GM11168 (cell line): ENCODE measurements around the gene LMNA.
"Not testable (repeated sequence)": the region's sequence is repeated elsewhere in the genome, so short reads cannot be mapped to it uniquely, and the experiment has no call there.

Experiments
- in situ Hi-C: fragments of 300-500 bp; cut with MboI; formaldehyde crosslinking; loops from one replicate; pipeline ENCODE4 v1.12.0; 2022; ENCODE audit warnings: low sequenced_read_pairs; ENCODE audit not compliant: unreplicated experiment

The LMNA gene

DNA sequence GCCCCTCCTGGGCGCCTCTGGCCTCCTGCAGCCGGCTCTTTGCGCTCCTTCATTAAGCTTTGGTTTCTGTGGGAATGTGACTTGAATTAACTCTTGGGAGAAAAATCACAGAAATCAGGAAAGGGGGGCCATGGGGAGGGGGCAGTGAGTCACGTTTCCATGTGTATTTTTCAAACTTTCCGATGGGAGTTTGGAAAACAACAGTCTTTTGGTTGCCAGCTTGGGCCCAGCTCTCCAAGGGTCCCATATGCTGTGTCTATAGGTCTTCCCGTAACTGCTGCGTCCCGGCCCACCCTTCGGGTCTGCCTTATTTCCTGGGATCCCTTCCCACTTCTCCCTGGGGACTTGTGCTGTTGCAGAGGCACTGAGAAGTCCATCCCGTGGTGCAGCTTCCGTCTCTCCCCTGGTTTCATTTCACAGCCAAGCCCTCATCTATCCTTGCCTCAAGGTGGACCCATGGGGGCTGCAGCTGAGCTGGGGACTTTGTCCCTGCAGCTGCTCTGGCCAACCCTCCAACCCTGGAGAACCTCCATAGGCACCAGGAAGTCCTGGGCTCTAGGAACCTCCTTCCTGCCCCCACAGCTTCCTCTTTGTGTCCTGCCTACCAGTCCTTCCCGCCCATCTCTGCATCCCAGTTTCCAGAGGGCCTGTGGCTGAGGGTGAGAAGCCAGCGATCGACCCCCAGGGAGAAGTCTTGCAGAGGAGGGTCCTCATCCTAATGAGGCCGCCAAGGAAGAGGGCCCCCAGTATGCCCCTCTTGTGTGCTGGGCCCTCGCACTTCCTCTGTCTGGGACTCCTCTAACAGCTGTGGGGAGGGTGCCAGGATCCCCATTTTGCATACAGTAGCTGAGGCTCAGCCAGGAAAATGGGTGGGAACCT is 11.6 kb upstream of the LMNA start:
- in situ Hi-C loops, result no loop called here

DNA sequence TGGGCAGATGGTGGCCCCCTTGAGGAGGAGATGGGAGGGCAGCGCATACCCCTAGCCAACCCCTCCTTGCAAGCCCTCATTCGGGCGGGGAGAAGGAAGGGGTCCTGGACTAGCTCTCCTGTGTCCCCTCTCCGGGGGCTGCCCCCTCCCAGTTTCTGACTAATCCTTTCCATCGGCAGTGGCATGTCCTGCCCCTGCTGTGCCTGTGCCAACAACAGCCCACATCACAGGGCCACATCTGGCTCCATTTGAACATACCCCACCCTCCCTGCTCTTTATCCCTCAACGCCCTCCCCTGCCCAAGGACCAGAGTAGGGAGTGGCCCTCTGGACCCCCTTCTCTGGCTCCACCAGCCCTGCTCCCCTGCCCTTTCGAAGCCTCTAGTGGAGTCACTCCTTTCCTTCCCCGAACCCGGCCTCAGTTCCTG is 11.0 kb upstream of the LMNA start:
- in situ Hi-C loops, result no loop called here

DNA sequence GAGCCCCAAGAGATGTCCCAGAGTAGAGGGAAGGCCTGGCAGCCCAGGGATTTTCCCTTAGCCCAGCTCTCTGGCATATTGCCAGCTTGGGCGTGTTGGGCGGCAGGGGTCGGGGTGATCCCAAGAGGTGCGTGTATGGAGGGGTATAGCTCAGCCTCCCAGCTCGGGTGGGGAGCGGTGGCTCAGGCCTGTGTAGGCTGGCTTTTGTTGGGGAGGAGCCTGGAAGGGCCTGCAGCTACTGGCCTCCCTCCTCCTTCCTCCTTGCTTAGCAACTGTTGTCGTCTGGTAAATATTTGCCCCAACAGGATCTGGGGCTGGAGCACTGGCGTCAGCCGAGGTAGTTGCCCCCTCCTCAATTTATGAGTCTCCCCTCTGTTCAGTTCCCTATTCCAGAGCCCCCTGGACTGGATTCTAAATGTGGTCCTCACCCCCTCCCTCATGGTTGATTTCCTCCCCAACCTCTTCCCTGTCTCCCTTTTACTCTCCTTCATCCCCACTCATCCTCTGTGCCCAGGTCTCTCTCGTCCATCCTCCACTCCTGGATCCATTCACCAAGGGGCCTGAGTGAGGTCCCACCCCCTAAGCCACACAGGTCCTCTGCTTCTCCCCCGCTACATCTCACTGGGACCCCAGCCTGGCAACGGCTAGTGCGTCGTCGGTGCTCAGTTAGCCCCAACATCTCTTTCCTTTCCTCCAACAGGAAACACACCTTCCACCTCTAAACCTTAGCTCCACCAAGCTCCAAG is 10.3 kb upstream of the LMNA start:
- in situ Hi-C loops, result no loop called here

DNA sequence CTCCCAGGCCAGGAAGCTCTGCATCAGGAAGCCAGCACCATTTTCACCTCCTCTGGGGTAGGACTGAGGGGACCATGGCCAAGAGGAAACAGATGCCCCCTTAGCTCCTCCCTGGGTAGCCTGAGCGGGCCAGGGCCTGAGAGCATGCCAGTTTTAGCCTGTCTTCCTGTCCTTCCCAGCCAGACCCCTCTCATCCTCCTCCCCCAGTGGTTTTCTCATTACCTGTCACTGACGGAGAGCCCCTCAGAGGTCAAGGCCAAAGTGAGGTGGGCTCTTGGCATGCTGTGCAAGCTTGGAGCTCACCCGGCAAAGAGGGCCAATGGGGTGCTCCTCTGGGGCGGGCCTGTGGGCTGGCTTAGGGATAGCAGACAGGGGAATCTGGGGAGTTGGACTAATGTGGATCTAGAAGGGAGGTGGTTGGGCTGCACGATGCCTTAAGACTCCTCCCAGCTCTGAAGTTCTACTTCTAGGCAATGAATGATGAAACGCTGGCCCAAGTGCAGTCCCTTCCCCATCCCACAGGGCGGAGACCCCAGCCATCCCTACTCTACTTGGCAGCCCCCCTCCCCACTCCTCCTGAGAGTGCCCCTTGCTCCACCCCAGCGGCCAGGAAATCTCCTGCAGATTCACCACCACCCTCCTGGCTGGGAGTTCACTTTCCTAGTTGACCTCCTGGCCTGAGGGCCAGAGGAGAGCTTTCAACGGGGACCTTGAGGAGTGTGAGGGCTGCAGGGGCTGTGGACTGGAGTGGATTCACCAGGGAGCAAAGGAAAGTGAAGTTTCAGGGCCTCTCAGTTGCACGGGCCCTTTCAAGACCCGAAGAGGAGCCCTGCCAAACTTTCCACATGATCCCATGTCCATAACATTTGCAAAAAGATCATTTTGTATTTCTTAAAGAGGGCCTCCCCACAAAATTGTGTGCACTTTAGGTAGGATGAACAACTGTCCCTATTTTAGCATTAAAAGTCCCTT is 9.4 kb upstream of the LMNA start:
- in situ Hi-C loops, result no loop called here

DNA sequence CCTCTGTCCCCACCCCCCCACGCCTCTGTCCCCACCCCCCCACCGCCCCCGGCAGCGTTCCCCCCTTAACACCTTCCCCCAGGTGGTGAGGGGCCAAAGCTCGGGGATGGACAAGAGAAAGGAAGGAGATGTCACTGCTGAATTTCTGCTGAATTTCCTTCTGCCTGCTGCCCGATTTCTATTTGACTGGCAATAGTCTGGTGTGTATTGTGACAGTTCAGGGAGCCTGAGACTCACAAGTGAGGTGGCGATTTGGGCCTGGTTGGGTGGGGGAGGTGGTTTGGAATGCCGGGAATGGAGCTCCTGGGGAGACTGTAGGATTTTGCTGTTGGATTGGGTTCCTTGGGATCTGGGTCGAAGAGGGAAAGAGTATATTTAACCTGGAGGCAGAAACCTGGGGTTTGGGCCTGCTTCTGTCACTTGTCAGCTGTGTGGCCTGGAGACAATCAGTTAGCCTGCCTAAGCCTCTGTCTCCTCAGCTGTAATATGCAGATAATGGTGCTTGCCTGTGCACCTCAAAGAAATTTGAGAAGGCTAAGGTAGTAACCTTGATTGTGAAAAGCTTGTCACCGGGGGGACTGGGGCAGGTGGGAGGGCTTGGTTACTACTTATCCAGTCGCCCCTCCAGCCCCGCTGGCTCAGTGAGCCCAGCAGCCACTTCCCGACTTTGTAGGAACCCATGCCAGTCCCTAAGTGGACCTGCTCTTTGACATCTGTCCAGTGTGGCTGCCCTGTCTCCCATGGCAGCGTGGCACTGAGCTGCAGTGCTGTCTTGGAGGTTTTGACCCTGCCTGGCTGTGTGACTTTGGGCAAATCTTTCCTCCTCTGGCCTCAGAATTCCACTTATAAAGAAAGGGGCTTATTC is 7.7 kb upstream of the LMNA start:
- in situ Hi-C loops, result no loop called here

DNA sequence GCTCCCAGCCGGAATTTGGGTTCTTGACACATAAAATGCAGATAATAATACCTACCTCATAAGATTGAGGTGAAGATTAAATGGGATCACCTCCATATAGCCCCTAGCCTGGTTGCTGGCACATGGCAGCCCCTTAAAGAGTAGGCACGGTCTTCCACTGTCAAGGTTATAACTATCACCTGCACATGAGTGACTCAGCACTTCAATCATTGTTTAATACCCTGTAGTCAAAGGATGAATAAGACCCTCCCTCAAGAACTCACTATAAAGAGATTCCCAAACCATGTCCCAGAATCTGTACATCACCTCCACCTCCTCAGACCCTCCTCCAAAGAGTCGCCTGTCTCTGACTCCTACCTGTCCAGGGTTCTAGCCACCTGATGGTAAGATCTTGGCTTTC is 6.5 kb upstream of the LMNA start:
- in situ Hi-C loops, result no loop called here

DNA sequence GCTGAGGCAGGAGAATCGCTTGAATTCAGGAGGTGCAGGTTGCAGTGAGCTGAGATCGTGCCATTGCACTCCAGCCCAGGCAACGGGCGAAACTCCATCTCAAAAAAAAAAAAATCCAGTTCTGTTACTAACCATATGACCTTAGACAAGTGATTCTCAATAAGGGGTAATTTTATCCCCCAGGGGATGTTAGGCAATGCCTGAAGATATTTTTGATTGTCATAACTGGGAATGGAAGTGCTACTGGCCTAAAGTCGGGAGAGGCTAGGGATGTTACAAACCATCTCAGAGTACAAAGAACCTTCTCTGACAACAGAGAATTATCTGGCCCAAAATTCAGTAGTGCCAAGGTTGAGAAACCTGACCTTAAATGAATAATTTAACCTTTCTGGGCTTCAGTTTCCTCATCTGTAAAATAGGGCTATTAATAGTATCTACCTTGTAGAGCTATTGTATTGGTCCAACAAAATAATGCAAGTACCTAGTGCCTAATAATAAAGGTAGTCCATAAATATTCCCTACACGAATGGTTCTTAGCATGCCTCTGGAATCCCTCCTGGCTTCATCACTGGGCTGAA is 5.8 kb upstream of the LMNA start:
- in situ Hi-C loops, result no loop called here

DNA sequence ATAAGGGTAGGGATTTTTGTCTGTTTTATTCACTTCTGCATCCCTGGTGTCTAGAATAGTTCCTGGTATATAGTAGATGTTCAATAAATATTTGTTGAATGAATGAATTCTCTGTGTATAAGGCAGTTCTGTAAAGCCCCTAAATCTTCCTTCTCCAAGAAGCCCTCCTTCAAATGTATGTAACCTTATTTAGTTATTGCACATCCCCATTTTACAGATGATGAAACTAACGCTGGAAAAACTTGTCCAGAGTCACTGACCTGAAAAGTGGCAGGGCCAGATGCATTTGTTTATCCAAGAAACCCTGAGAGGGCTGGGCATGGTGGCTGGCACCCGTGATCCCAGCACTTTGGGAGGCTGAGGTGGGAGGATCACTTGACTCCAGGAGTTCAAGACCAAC is 4.3 kb upstream of the LMNA start:
- in situ Hi-C loops, result no loop called here

DNA sequence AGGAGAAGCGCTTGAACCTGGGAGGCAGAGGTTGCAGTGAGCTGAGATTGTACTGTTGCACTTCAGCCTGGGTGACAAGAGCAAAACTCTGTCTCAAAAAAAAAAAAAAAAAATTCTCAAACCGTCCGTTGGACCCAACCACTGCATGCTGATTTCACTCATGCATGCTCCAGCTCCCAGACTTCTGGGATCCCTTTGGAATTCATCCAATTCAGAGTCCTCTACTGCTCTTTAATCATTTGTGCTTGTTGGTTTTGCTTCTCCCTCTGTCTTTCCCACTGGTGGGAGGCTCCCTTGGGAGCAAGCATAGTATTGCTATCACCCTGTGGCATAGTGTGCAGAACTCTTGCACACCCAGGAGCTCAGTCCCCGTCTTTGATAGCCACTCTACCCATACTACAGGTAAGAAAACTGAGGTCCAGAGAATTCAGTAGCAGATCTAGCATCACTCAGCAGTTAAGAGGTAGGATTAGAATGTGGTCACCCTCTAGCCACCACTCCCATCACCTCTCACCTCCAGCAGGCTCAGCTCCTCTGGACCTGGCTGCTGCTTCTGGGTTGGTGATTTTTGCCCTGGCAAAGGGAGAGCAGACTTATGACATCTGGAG is 3.1 kb upstream of the LMNA start:
- in situ Hi-C loops, result no loop called here

DNA sequence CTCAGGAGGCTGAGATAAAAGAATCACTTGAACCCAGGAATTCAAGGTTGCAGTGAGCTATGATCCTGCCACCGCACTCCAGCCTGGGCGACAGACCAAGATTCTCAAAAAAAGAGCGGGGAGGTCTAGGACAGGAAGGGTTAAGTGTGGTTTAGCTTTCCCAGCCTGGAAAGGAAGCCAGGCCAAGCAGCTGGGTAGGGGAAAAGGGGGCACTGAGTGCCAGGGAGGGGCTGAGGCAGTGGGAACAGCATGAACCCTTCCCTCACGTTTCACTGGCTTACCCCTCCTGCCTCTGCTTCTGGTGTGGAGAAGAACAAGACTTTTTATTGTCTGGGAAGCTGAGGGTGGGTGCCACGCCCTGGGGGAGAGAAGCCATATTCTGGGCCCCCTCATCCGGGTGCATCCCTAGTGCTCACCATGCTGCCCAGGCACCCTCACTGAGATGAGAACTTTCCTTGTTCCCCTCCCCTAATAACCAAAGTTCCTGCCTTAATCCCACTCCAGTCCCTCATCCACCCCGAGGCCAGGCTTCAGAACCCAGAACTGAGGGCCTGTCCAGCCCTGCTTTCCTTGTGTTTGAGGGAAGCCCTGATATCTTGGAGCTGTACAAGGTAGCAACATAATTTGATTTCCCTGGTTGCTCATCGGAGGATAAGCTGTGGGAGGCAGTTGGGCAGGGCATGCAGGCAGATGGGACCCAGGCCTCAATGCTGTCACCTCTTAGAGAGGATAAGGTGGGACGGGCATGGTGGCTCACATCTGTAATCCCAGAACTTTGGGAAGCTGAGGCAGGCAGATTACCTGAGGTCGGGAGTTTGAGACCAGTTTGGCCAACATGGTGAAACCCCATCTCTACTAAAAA is 2.0 kb upstream of the LMNA start:
- in situ Hi-C loops, result no loop called here

DNA sequence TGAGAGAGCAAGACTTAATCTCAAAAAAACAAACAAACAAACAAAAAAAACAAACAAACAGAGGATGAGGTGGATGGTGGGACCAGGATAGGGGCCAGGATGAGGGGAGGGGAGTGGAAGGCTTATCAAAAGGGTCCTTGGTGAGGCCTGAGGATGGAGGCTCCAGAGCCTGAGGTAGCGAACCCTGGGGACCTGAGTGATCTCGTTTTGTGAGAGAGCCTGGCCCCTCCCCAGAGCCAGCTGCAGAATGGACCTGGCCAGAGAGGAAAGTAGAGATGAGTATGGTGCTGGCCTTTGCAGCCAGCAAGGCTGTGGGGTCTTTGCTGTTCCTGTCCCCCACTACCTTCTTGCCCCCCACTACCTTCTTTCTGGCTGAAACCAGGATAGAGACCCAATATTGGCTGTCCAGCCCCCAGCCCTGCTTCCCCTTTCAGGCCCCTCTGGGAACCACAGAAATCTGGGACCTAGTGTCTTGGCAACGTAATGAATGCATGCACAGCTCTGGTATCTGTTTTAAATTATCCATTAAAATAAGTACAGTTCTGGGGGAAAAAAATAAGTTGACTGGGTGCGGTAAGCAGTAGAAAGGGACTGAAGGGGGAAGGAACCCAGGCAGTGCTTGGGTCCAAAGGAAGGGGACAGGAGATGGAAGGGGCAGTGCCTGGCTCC is 1.1 kb upstream of the LMNA start:
- in situ Hi-C loops, result no loop called here

DNA sequence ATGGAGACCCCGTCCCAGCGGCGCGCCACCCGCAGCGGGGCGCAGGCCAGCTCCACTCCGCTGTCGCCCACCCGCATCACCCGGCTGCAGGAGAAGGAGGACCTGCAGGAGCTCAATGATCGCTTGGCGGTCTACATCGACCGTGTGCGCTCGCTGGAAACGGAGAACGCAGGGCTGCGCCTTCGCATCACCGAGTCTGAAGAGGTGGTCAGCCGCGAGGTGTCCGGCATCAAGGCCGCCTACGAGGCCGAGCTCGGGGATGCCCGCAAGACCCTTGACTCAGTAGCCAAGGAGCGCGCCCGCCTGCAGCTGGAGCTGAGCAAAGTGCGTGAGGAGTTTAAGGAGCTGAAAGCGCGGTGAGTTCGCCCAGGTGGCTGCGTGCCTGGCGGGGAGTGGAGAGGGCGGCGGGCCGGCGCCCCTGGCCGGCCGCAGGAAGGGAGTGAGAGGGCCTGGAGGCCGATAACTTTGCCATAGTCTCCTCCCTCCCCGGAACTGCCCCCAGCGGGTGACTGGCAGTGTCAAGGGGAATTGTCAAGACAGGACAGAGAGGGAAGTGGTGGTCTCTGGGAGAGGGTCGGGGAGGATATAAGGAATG is 505 bp downstream of the LMNA start:
- in situ Hi-C loops, result no loop called here

DNA sequence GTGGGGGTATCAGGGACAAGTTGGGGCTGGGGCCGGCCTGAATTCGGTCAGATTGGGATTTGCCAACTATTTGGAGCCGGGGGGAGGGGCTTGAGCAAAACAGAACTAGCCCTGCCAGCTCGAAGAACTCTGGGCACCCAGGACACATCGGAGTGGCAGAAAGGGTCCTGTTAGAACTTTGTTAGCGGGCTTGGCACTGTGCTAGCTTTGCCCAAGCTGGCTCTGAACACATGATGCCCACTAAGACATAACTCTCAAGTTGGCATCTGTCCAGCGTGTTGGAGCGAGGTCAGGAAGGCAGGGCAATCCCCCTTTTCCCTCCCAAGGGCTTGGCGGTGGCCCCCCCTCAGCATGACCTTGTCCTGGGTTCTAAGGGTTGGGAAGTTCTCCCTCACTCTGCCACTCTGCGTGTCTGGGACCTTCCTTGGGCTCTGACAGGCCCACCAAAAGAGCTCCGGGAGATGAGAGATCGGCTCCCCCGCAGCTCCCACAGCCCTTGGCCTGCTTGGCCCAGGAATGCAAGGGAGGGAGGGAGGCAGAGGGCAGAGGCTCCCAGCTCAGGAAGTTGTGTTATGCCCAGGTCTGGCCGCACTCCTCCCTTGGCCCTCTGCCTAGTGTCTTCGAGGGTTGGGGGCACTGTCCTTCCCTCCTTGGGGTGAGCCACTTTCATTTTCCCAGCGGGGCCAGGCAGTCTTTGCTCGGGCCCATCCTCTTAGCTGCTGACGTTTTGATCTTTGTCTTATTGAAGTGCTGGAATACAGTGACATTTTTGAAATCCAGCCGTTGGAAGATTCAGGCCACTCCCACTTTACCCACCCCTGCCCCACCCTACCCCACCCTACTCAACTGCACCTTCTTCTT is 1.2 kb downstream of the LMNA start:
- in situ Hi-C loops, result no loop called here

DNA sequence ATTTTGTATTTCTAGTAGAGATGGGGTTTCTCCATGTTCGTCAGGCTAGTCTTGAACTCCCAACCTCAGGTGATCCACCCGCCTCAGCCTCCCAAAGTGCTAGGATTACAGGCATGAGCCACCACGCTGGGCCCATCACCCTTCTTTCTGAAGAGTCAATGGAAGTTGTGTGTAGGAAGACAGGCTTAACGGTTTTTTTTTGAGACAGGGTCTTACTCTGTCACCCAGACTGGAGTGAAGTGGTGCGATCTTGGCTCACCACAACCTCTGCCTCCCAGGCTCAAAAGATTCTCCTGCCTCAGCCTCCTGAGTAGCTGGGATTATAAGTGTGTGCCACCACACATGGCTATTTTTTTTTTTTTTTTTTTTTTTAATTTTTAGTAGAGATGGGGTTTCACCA is 2.2 kb downstream of the LMNA start:
- in situ Hi-C loops, result not testable (repeated sequence)

DNA sequence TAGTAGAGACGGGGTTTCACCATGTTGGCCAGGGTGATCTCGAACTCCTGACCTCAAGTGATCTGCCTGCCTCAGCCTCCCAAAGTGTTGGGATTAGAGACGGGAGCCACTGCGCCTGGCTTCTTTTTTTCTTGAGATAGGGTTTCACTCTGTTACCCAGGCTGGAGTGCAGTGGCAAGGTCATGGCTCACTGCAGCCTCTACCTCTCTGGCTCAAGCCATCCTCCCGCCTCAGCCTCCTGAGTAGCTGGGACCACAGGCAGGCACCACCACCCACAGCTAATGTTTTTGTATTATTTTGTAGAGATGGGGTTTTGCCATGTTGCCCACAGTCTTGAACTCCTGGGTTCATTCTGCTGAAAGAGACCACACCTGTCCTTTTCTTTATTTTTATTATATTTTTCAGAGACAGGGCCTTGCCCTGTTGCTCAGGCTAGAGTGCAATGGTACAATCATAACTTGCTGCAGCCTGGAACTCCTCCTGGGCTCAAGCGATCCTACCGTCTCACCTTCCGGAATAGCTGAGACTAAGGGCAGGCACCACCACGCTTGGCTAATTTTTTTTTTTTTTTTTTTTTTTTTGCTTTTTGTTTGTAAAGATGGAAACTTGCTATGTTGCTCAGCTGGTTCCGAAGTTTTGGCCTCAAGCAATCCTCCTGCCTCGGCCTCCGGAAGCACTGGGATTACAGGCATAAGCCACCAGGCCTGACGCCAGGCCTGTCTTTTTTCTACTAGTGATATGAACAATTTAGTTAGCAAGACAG is 3.1 kb downstream of the LMNA start:
- in situ Hi-C loops, result no loop called here
